NCI-H2171 (cell line): Measurements from ENCODE around the gene HPN.
A peak's percentile ranks its signal among the peaks of the same experiment; 100 is the strongest.
"Not testable (repeated sequence)": the region's sequence is repeated elsewhere in the genome, so short reads cannot be mapped to it uniquely, and the experiment has no call there.

Source experiments
- DNase-seq: peaks from one replicate; lab custom pipeline; 2025; lab: John Stamatoyannopoulos, UW

The HPN gene

DNA sequence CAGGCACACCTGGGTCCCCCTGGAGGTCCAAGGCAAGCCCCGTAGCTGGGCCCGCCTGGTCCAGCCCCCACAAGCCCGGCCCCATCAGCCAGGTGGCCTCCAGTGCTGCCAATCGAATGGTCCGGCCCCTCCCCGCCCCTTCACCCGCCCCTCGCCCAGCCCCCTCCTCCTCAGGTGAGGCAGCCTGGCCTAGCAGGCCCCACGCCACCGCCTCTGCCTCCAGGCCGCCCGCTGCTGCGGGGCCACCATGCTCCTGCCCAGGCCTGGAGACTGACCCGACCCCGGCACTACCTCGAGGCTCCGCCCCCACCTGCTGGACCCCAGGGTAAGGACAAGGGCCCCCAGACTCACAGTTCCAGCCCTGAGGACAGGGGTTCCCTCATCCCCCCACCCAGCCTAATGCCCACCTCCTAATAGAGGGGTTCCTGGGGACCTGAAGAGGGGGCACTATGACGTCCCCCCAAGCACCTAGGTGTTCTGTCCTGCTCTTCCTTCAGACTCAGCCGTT, at the start of gene HPN:
Gene HPN, plus strand, starts transcription at position 174 of the 508 bp plus-strand sequence. CDS start 786 bp downstream, outside the sequence.
- no peak for DNase-seq

GRCh38 chr19:34992582-34992981, 48.9 kb upstream of the HPN start:
- DNase-seq, result not testable (repeated sequence)

GRCh38 chr19:34994286-34994642, 47.3 kb upstream of the HPN start:
- no peak for DNase-seq

DNA sequence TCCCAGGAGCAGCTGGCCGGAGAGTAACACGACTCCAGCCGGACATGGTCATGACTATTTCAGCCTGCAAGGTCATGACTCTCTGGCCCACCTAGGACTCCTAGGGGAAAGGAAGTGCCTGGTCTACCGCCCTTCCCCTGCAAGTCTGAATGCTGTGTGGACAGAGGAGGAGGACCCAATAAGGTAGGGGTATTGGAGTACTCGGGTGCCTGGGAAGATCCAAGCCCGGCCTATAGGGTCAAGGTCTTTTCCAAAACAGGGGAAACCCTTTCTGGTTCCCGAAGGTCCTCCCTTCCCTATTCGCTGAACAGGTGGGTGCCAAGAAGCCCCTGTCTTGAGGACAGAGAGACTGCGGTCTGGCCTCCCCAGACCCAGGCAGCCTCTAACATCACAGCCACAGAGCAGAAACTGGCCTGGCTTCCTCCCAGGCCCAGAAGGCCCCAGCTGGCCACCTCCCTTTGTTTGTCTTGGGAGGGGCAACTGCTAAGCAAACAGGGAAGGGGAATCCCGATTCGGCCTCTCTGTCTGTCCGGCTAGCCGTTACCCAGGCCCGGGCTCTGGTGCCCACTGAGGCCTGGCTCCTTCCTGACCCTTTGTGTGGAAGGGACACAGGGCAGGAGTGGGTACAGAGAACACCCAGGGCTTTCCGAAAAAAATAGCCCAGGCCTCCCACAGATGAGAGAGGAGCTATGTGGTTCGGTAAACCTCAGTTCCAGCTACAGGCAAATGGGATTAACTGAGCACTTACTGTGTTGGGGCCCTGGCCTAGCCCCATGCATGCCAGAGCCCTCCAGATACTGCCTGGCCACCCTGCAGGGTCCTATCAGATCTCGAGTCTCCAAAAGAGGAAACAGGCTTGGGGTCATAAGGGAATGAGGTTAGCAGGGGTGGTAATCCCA, 46.6 kb upstream of the HPN start:
- no peak for DNase-seq

- no peak for DNase-seq
Observed at GRCh38 chr19:34995551-34995950, 46.0 kb upstream of the HPN start.

GRCh38 chr19:34997071-34997617, 44.4 kb upstream of the HPN start:
- no peak for DNase-seq

- DNase-seq, result not testable (repeated sequence)
Observed at GRCh38 chr19:34998224-34998623, 43.3 kb upstream of the HPN start.

DNA sequence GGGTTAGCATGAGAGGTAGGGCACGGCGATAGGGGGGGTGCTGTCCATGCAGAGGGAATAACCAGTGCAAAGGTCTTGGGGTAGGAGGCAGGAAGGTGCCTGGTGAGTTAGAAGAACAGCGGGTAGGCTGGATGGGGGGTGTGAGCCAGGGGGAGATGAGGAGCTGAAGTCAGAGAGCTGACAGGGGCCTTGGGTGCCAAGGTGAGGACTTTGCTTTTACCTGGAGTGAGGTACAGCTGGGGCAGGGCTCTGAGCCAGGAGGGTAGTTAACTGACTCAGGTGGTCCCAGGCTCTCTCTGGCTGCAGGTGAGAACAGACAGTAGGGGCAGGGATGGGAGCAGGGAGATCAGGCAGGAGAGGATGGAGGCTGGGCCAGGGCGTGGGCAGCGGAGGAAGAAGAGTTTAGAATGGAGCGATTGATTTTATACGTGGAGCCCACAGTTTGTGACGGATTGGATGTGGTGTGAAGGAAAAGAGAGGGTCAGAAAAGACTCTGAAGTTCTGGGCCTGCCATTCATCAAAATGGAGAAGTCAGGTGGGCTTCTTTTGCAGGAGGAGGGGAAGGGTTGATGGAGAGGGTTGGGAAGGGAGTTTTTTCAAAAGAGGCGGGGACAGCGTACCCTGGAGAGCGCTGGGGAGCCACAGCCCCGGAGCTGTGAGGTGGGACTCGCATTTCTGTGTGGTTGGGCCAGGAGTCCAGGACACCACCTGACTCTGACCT, 42.6 kb upstream of the HPN start:
- no peak for DNase-seq

GRCh38 chr19:34999498-35000337, 41.8 kb upstream of the HPN start, which contains the start of gene GRAMD1A:
GRAMD1A (plus strand) TSS chr19:35000323; CDS start chr19:35000479, 156 bp downstream.
- peak; percentile 58 for DNase-seq

- DNase-seq, result no peak
Observed at GRCh38 chr19:35000338-35000646, 41.2 kb upstream of the HPN start.

DNA sequence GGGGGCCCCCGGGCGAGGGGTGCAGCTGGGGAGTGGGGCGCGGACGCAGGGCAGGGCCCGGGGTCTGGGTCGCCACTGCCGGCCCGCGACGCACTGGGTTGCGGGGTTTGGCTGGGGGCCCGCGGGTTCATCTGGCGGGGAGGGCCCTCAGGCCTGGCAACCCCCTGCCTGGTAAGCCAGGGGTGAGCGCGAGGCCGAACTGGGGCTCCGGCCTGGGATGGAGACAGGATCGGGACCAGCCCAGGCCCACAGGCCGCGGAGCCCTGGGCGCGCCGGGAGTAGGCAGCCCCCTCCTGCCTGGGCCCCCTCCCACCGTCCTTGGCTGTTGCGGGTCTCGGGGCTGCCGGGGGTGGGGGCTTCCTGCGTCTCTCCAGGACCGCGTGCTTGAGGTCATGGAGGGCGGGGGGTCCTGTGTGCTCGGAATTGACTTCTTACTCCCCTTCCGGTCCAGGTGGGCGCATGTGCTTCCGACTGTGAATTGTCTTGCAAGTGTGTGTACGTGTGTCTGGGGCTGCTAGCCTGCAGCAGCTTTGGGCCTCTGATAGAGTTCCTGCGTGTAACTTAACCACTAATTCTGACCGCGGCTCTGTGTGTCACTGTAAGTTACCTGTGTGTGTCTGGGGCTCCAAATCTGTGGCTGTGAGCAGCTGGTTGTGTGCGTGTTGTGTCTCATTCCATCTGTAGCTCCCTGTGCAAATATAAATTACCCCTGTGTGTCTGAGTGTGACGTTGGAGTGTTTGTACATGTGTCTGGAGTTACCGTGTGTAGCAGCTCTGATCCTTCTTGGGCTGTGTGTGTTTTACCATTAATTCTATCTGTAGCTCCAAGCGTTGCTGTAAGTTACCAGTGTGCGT, 40.6 kb upstream of the HPN start:
- DNase-seq, result peak; percentile 35

- no peak for DNase-seq
Observed at GRCh38 chr19:35002037-35002535, 39.4 kb upstream of the HPN start.

- DNase-seq, result no peak
Observed at GRCh38 chr19:35004517-35005255, 36.8 kb upstream of the HPN start.

DNA sequence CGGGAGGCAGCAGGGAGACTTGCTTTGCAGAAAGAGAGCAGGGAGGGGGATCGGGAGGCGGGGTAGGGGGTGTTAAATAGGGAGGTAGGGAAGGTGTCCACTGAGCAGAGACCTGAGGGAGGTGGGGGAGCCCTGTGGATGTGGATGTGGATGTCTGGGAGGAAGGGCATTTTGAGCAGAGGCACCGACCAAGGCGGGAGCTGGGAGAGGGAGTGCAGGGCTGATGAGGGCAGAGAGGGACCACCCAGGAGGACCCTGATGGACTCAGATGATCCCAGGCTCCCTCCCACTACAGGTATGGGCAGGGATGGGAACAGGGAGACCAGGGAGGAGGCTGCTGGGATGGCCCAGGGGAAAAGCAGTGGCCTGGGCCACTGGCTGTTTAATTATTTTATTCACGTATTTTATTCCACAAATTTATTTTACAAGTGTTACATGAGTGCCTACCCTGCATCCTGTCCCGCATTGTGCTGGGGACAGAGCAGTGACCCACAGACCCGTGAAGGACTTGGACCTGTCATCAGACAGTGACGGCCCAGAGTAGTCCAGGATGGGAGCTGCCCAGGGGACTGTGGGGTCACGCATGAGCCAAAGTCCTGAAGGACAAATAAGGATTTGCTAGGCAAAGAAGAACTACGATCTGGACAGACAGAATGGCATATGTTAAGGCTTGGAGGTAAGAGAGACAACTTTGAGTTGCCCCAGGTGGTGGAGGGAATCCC, 36.1 kb upstream of the HPN start:
- DNase-seq, result no peak

GRCh38 chr19:35006007-35006341, 35.5 kb upstream of the HPN start:
- DNase-seq, result not testable (repeated sequence)

- DNase-seq, result no peak
Observed at GRCh38 chr19:35006342-35006998, 35.1 kb upstream of the HPN start.

- no peak for DNase-seq
Observed at GRCh38 chr19:35006999-35007365, 34.5 kb upstream of the HPN start.

DNA sequence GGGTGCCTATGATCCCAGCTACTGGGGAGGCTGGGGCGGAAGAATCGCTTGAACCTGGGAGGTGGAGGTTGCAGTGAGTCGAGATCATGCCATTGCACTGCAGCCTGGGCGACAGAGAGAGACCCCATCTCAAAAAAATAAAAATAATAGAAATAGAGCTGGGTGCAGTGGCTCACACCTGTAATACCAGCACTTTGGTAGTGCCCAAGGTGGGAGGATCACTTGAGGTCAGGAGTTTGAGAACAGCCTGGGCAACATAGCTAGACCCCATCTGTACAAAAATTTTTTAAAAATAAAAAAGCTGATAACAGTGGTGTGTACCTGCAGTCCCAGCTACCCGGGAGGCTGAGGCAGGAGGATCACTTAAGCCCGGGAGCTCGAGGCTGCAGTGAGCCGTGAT, 34.1 kb upstream of the HPN start:
- DNase-seq, result not testable (repeated sequence)

DNA sequence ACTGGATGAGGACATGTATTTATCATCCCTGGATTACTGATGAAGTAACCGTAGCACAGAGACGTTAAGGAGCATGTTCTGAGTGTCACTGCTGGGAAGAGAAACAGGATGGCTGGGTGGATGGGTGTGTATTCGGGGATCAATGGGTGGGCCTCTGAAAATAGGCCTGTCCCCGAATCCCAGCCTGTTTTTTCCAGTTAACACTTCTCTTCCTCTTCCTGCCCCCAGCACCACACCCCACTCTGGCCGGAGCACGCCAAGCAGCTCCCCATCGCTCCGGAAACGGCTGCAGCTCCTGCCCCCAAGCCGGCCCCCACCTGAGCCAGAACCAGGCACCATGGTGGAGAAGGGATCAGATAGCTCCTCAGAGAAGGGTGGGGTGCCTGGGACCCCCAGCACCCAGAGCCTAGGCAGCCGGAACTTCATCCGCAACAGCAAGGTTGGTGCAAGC, 32.6 kb upstream of the HPN start:
- DNase-seq, result no peak
